Measurements from ENCODE around the gene UTS2B. TPM values are rescaled to one million over a fixed set of nuclear protein-coding genes. Genes with fewer than 3 reads are reported as not detected.
A peak's percentile ranks its signal among the peaks of the same experiment; 100 is the strongest.

UTS2B gene
- polyA plus RNA-seq, 1 donor from 2014 or later, result 4.2 TPM

- Mint-ChIP-seq H3K27ac (no peak overlapping the region), H3K27me3 (no peaks in the 10 kb centered on the region), H3K9me3 (no peaks in the 10 kb centered on the region), H3K36me3 (no peaks in the 10 kb centered on the region), H3K4me3 (peak overlapping the region in 1 of 4 donors; percentile 35), H3K4me1 (peaks cover 16 to 26% (median 19%) of the 10 kb centered on the region in 3 donors)
Measured at GRCh38 chr3:191240486-191240885, 89.8 kb downstream of the UTS2B start.

DNA sequence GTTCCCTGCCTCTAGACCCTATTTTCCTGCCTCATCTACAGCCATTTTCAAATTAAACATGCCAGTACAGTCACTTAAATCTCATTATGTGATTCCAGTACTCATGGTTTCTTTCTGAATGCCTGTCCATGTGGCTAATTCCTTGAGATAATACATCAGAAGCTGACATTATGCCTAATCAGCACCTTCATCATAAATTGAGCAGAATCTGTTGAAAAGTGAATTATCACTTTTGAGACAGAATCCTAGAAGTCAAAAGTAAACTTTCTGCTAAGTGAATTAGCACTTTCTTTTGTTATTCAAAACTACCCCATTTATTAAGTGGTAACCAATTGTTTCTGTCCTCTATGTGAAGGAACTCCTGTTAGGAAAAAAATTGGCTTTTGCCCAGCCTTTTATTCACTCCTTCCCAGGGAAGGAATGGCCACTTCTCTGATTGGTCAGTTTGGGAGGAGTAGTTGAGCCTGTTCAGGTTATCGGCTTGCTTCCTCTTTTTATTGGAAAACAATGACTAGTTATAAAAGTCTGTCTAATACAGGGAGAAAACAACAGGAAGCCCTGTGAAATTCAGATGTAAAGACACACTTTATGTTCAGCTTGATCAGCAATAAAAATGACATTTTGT, 90.8 kb downstream of the UTS2B start:
- Mint-ChIP-seq H3K27me3 (no peaks in the 10 kb centered on the region), H3K27ac (no peak overlapping the region), H3K36me3 (no peaks in the 10 kb centered on the region), H3K4me3 (no peak overlapping the region), H3K4me1 (peaks cover 10 to 25% (median 16%) of the 10 kb centered on the region in 3 donors), H3K9me3 (no peaks in the 10 kb centered on the region)

- Mint-ChIP-seq H3K4me1 (peaks cover 10 to 27% (median 16%) of the 10 kb centered on the region in 3 donors), H3K27me3 (no peaks in the 10 kb centered on the region), H3K36me3 (no peaks in the 10 kb centered on the region), H3K27ac (no peak overlapping the region), H3K4me3 (no peak overlapping the region), H3K9me3 (no peaks in the 10 kb centered on the region)
Measured at GRCh38 chr3:191238321-191238817, 92.0 kb downstream of the UTS2B start.

- Mint-ChIP-seq H3K4me3 (no peak overlapping the region), H3K27me3 (no peaks in the 10 kb centered on the region), H3K36me3 (no peaks in the 10 kb centered on the region), H3K9me3 (no peaks in the 10 kb centered on the region), H3K4me1 (peaks cover 10 to 27% (median 16%) of the 10 kb centered on the region in 3 donors), H3K27ac (no peak overlapping the region)
Measured at GRCh38 chr3:191237047-191237882, 93.1 kb downstream of the UTS2B start.

GRCh38 chr3:191236646-191237045, 93.7 kb downstream of the UTS2B start:
- Mint-ChIP-seq H3K36me3 (no peaks in the 10 kb centered on the region), H3K27me3 (no peaks in the 10 kb centered on the region), H3K27ac (no peak overlapping the region), H3K4me1 (peaks cover 10 to 27% (median 16%) of the 10 kb centered on the region in 3 donors), H3K4me3 (no peak overlapping the region), H3K9me3 (no peaks in the 10 kb centered on the region)

- Mint-ChIP-seq H3K27ac (peak overlapping the region in 1 of 3 donors; percentile 48), H3K4me1 (peaks cover 10 to 27% (median 16%) of the 10 kb centered on the region in 3 donors), H3K4me3 (no peak overlapping the region), H3K9me3 (no peaks in the 10 kb centered on the region), H3K27me3 (no peaks in the 10 kb centered on the region), H3K36me3 (no peaks in the 10 kb centered on the region)
Measured at GRCh38 chr3:191235331-191236314, 94.7 kb downstream of the UTS2B start.

- H3K27me3 Mint-ChIP-seq, result no peaks in the 10 kb centered on the region
- peaks cover 4 to 21% (median 16%) of the 10 kb centered on the region in 3 donors for H3K4me1 Mint-ChIP-seq
- no peaks in the 10 kb centered on the region for H3K9me3 Mint-ChIP-seq
- no peaks in the 10 kb centered on the region for H3K36me3 Mint-ChIP-seq
- no peak overlapping the region for H3K27ac Mint-ChIP-seq
- H3K4me3 Mint-ChIP-seq, result no peak overlapping the region
Measured at GRCh38 chr3:191234216-191234615, 96.1 kb downstream of the UTS2B start.

GRCh38 chr3:191227541-191227940, 102.8 kb downstream of the UTS2B start:
- Mint-ChIP-seq H3K27me3 (no peaks in the 10 kb centered on the region), H3K27ac (peak overlapping the region in 1 of 3 donors; percentile 48), H3K4me1 (no peaks in the 10 kb centered on the region), H3K9me3 (no peaks in the 10 kb centered on the region), H3K36me3 (no peaks in the 10 kb centered on the region), H3K4me3 (no peak overlapping the region)

GRCh38 chr3:191221638-191222037, 108.7 kb downstream of the UTS2B start:
- Mint-ChIP-seq H3K4me1 (peaks cover 0 to 2% (median 0%) of the 10 kb centered on the region in 3 donors), H3K4me3 (no peak overlapping the region), H3K36me3 (no peaks in the 10 kb centered on the region), H3K9me3 (peaks cover 0 to 2% (median 0%) of the 10 kb centered on the region in 3 donors), H3K27me3 (no peaks in the 10 kb centered on the region), H3K27ac (no peak overlapping the region)

GRCh38 chr3:191220908-191221307, 109.4 kb downstream of the UTS2B start:
- Mint-ChIP-seq H3K4me3 (no peak overlapping the region), H3K27me3 (no peaks in the 10 kb centered on the region), H3K27ac (no peak overlapping the region), H3K4me1 (peaks cover 0 to 2% (median 0%) of the 10 kb centered on the region in 3 donors), H3K36me3 (no peaks in the 10 kb centered on the region), H3K9me3 (peaks cover 0 to 2% (median 0%) of the 10 kb centered on the region in 3 donors)

GRCh38 chr3:191217301-191217700, 113.0 kb downstream of the UTS2B start:
- H3K9me3 Mint-ChIP-seq, result peaks cover 0 to 2% (median 0%) of the 10 kb centered on the region in 3 donors
- no peak overlapping the region for H3K27ac Mint-ChIP-seq
- no peak overlapping the region for H3K4me3 Mint-ChIP-seq
- H3K36me3 Mint-ChIP-seq, result no peaks in the 10 kb centered on the region
- no peaks in the 10 kb centered on the region for H3K27me3 Mint-ChIP-seq
- peaks cover 0 to 2% (median 0%) of the 10 kb centered on the region in 3 donors for H3K4me1 Mint-ChIP-seq

Other genes starting within 250 kb of the UTS2B start
- not detected for gene OSTN, start 131.3 kb downstream of the UTS2B start, polyA plus RNA-seq
- gene CCDC50, start 1.1 kb downstream of the UTS2B start, polyA plus RNA-seq, result 98.9 TPM
- not detected for gene PYDC2, start 130.6 kb upstream of the UTS2B start, polyA plus RNA-seq